HG03139 (cell line): ENCODE results near the gene TMPRSS9.

Experiments used
- ATAC-seq: cut with Tn5 transposase; IDR thresholded peaks from one replicate; pipeline ENCODE4 v1.9.1; 2021; ENCODE audit not compliant: unreplicated experiment

Gene TMPRSS9

GRCh38 chr19:2358548-2359173, 1.4 kb upstream of the TMPRSS9 start:
- ATAC-seq, result no peak

- ATAC-seq, result no peak
Measured at GRCh38 chr19:2360833-2361232, 768 bp downstream of the TMPRSS9 start.

- no peak for ATAC-seq
Measured at GRCh38 chr19:2361246-2362045, 1.4 kb downstream of the TMPRSS9 start.

- no peak for ATAC-seq
Measured at GRCh38 chr19:2362046-2362969, 2.2 kb downstream of the TMPRSS9 start.

GRCh38 chr19:2362970-2363300, 2.9 kb downstream of the TMPRSS9 start:
- no peak for ATAC-seq

- ATAC-seq, result no peak
Measured at GRCh38 chr19:2363419-2363818, 3.4 kb downstream of the TMPRSS9 start.

GRCh38 chr19:2365201-2365970, 5.3 kb downstream of the TMPRSS9 start:
- no peak for ATAC-seq

GRCh38 chr19:2371656-2372055, 11.6 kb downstream of the TMPRSS9 start:
- ATAC-seq, result no peak

GRCh38 chr19:2372076-2372612, 12.1 kb downstream of the TMPRSS9 start:
- no peak for ATAC-seq

GRCh38 chr19:2374808-2375207, 14.7 kb downstream of the TMPRSS9 start:
- ATAC-seq, result no peak

- no peak for ATAC-seq
Measured at GRCh38 chr19:2375353-2376121, 15.5 kb downstream of the TMPRSS9 start.

GRCh38 chr19:2376784-2377519, 16.9 kb downstream of the TMPRSS9 start:
- no peak for ATAC-seq

- no peak for ATAC-seq
Measured at GRCh38 chr19:2380567-2380966, 20.5 kb downstream of the TMPRSS9 start.

- no peak for ATAC-seq
Measured at GRCh38 chr19:2381148-2381820, 21.2 kb downstream of the TMPRSS9 start.

- no peak for ATAC-seq
Measured at GRCh38 chr19:2382530-2383222, 22.6 kb downstream of the TMPRSS9 start.

- no peak for ATAC-seq
Measured at GRCh38 chr19:2385053-2385721, 25.1 kb downstream of the TMPRSS9 start.
